Activated T-cell treated with anti-CD3 and anti-CD28 coated beads, Interleukin-2, amount 50 U/mL, for 4 hours (primary cell): ENCODE measurements around the gene MACROH2A1. TPM values are rescaled to one million over a fixed set of nuclear protein-coding genes. Genes with fewer than 3 reads are reported as not detected.

ENCODE experiments used
- ATAC-seq, 2 donors: fragments of 200-7000 bp; cut with Tn5 transposase; one replicate each; pipeline ENCODE4 v1.10.0; 2021
- DNase-seq: peaks from one replicate; pipeline ENCODE4 v3.0.0-alpha.2; 2020
- H3K27me3 Mint-ChIP-seq: one replicate; pipeline ENCODE4 v1.8.0; 2021; ENCODE audit warnings: low read depth, mixed read lengths
- H3K36me3 Mint-ChIP-seq: one replicate; pipeline ENCODE4 v1.8.0; 2022; ENCODE audit warnings: mixed read lengths; ENCODE audit not compliant: insufficient read depth
- H3K4me1 Mint-ChIP-seq: one replicate; pipeline ENCODE4 v1.8.0; 2021; ENCODE audit warnings: low read depth, mixed read lengths
- H3K4me3 Mint-ChIP-seq: one replicate; pipeline ENCODE4 v1.8.0; 2021; ENCODE audit warnings: mild to moderate bottlenecking, moderate library complexity, mixed read lengths
- H3K9me3 Mint-ChIP-seq: one replicate; pipeline ENCODE4 v1.8.0; 2021; ENCODE audit warnings: mixed read lengths
- total RNA-seq, 3 donors: library from RNA; stranded (reverse); gene quantifications; one replicate each; pipeline ENCODE4 v1.2.1, GENCODE V29; 2021

Gene MACROH2A1
- total RNA-seq, 3 donors from 2014 or later = 204 to 234 (median 207) TPM

DNA sequence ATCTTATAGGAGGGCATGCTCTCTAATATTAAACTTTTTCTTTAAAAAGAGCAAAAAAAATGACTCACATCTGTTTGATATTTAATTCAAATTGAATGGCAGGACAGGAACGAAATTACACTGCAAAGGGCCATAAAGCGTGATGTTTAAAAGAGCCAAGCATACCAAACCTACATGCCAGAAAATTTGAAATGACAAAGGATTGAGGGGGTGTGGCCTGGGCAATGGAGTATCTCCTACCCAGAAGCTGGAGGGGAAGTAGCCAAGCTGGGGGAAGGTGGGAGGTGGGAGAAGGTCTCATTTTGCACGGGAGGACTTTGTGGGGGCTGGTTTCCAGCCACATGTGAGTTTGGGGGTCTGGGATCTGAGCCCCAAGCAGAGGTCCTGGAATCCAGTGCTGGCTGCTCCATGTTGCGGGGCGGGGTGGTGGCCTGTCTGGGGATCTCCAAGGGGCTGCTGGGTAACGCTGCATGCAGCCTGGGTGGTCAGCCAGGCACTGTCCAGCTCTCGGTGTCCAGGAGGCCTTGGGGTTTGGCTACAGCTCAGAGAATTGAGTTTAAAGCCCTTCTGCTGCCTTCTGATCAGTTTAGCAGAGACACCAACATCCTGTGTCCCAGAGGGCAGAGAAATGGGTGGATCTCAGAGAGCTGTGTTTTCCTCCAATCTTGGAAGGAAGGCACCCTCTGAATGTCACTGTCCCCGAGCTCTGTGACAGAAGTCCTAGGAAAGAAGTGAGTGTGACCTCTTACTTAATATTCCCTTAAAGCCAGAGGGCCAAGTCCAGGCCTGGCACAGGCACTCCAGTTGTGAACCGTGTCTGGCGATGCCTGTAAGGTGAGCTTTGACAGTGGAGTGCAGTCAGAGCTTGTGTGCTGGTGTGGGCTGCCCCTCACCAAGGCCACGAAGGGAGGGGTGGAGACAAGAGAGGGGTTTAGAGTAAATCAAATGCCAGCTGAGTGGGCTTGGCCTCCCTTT lies 40.5 kb upstream of the MACROH2A1 start:
- H3K27me3 Mint-ChIP-seq = peaks cover 14% of the 10 kb centered on the region
- H3K36me3 Mint-ChIP-seq = no peaks in the 10 kb centered on the region
- H3K4me3 Mint-ChIP-seq = no peak overlapping the region
- no peaks in the 10 kb centered on the region for H3K9me3 Mint-ChIP-seq
- no peaks in the 10 kb centered on the region for H3K4me1 Mint-ChIP-seq
- ATAC-seq (no peak), DNase-seq (no peak)

DNA sequence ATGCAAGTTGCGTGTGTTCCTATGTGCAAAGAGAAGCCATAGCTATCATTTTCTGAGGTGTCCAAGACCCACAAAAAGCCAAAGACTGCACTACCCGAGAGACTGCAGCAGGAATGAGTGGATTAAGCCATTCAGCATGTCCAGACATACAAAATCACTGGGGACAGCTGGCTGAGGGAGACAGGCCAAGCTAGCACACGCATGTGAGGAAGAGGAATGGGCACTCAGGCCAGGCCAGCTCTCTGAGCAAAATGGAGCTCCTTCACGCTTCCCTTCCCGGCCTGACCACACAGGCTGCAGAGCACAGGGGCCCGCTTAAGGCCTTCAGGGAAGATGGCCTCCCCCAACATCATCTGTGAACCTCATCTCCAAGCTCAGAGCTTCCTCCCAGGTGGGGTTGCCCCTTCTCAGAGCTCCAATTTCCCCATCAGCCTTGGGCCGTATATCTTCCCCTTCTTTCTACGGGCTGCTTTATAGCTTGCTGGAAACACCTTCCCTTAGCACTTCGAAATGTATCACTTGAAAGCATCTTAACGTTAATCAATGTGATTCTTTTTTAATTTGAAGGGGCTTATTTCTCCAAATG lies 39.7 kb upstream of the MACROH2A1 start:
- H3K27me3 Mint-ChIP-seq = peaks cover 14% of the 10 kb centered on the region
- H3K4me3 Mint-ChIP-seq = no peak overlapping the region
- ATAC-seq = no peak
- no peak for DNase-seq
- no peaks in the 10 kb centered on the region for H3K9me3 Mint-ChIP-seq
- no peaks in the 10 kb centered on the region for H3K4me1 Mint-ChIP-seq
- no peaks in the 10 kb centered on the region for H3K36me3 Mint-ChIP-seq

DNA sequence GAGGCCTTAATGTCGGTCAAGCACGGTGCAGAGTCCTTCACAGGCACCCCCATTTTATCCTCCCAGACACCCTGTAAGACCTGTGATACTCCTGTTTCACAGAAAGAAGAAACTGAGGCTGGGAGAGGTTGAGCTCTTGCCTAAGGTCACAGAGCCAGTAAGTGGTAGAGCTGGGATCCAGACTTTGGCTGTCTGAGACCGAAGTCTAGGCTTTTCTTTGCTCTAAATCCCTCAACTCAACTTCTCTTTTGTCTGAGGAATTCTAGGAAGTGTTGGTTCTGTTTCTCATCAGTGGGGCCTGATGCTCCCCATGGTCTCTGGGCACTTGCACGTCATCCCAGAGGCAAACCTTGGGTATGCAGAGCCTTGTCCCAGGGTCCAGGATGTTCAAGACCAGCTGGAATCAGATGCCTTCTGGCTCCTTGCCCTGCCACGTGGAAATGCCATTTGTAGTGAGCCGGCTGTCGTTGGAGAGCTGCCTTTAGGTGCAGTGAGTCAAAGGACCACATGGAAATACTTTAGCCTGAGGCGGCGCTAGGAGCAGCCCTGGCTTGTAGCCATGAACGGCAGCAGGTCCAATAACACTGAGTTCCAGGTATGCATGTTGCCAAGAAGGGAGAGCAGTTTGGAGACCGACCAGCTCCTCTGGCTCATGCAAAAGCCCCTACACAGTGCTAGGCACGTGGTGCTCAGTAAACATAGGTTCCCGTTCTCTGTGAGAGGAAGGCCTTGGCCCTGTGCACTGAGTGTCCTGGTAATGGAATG lies 38.9 kb upstream of the MACROH2A1 start:
- H3K4me3 Mint-ChIP-seq = no peak overlapping the region
- peaks cover 14% of the 10 kb centered on the region for H3K27me3 Mint-ChIP-seq
- H3K36me3 Mint-ChIP-seq = no peaks in the 10 kb centered on the region
- no peak for ATAC-seq
- H3K4me1 Mint-ChIP-seq = no peaks in the 10 kb centered on the region
- no peaks in the 10 kb centered on the region for H3K9me3 Mint-ChIP-seq
- DNase-seq = no peak

DNA sequence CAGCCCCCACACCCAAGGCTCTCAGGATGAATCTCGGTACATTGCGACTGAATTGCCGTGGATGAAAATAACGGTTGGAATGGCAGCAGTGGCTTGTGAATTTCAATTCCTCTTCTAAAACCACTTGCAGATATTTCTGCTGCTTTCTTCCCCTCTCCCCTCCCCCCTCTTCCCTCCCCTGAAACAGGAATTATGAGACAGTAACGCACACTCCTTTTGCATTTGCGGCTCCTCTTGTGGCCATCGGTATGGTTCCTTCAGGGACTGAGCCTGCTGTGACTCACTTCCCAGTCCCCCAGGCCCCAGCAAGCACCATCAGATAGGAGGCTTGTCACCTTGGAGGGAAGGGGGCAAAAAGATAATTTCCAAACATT lies 38.4 kb upstream of the MACROH2A1 start:
- Mint-ChIP-seq H3K4me3 (no peak overlapping the region), H3K27me3 (peaks cover 14% of the 10 kb centered on the region), H3K36me3 (no peaks in the 10 kb centered on the region), H3K9me3 (no peaks in the 10 kb centered on the region), H3K4me1 (no peaks in the 10 kb centered on the region)
- DNase-seq (no peak), ATAC-seq (no peak)

DNA sequence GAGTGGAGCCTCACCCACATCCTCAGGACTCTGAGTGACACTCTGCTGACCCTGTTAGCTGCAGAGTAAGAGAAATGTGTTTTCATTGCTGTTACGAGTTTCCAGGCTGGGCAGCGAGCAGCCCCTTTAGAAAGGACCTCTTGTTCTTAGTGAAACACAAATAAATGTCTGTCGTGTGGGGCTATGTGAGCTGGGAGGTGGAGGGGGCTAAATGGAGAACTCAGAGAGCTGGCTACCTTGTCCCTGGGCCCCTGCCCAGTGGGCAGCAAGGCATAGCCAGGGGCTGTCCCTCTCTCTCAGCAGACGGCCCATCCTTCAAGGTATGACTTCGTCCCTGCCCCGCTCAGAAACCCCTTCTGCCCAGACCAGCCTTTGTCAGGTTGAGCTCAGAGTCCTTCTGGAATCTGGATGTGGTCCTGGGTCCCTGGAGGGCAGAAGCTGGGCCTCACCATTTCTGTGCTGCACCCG lies 38.0 kb upstream of the MACROH2A1 start:
- H3K9me3 Mint-ChIP-seq = no peaks in the 10 kb centered on the region
- no peaks in the 10 kb centered on the region for H3K36me3 Mint-ChIP-seq
- ATAC-seq (no peak), DNase-seq (no peak)
- H3K27me3 Mint-ChIP-seq = peaks cover 13% of the 10 kb centered on the region
- H3K4me3 Mint-ChIP-seq = no peak overlapping the region
- no peaks in the 10 kb centered on the region for H3K4me1 Mint-ChIP-seq

DNA sequence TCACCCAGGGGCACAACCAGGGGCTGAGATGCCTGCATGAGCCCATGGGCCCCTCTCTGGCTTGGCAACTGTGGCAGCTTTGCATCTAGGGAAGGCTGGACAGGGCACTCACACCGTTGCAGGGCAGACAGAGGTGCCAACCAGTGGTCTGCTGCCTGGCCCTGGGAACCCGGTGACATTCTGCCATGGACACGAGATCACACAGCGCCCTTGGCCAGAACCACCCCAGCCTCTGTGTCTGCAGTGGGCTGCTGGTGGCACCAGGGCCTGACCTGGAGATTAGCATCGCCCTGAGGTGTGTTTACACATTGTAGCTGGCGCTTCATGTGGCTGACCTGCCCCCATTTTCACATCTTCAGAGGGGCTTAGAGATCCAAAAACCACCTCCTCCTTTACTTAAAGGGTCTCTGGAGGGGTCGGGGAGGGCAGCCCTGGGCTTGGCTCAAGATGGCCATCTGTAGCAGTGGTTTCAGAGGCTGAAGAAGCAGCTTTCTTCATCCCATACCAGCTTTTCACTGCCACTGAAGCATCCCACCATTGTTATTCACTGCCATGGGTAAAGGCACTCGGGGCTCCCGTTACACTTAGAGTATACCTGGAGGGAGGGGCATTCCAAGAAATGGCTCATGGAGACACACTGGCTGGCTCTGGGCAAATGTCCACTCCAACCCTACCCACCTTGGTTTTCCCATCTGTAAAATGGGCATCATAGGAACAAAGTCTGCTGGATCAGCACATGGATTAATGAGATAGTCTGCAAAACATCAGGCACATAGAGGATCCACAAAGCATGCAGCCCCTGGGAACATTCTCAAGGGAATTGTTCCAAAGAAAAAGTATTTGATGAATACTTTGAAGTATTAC lies 36.7 kb upstream of the MACROH2A1 start:
- Mint-ChIP-seq H3K36me3 (no peaks in the 10 kb centered on the region), H3K27me3 (peaks cover 12% of the 10 kb centered on the region), H3K4me3 (no peak overlapping the region), H3K9me3 (no peaks in the 10 kb centered on the region), H3K4me1 (no peaks in the 10 kb centered on the region)
- ATAC-seq = no peak
- no peak for DNase-seq

DNA sequence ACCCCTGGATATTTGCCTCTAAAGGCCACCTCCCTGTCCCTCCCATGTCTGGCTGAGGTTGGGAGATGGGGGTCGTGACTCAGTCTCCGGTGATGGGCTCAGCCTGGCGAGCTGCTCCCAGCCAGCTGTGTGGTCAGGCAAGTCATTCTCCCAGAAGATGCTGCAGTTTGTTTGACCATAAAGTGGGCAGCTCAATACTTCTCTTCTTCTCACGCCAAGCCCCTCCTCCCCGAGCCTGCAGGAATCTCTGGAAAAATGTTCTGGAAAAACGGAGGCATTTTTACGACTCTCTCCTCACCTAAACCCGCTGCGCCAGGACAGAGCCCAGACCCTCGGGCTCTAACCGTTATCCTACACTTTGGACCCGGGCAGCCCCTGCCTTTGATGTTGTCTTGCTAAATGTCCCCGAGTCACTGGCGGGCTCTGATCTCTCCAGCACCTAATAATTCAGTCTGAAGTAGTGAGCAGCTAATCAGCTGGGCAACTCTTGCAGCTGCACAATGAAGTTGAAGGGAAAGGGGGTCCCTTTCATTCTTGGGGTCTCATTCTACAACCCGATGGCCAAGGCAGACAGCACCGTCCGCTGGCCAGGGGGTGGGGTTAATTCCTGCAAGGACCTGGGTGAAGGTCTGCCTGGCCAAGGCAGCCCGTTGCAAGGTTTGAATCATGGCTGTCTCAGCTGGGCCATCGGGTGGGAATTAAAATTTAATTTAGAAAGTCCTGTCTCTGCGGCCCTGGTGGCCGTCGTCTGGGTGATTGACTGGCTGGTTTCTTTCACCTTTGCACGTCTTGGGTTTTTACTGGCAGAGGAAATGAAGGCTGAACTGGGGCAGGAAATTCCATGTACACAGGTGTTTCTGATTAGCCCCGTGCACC lies 35.8 kb upstream of the MACROH2A1 start:
- DNase-seq (no peak), ATAC-seq (no peak)
- Mint-ChIP-seq H3K9me3 (no peaks in the 10 kb centered on the region), H3K27me3 (peaks cover 12% of the 10 kb centered on the region), H3K4me3 (no peak overlapping the region), H3K36me3 (no peaks in the 10 kb centered on the region), H3K4me1 (no peaks in the 10 kb centered on the region)

DNA sequence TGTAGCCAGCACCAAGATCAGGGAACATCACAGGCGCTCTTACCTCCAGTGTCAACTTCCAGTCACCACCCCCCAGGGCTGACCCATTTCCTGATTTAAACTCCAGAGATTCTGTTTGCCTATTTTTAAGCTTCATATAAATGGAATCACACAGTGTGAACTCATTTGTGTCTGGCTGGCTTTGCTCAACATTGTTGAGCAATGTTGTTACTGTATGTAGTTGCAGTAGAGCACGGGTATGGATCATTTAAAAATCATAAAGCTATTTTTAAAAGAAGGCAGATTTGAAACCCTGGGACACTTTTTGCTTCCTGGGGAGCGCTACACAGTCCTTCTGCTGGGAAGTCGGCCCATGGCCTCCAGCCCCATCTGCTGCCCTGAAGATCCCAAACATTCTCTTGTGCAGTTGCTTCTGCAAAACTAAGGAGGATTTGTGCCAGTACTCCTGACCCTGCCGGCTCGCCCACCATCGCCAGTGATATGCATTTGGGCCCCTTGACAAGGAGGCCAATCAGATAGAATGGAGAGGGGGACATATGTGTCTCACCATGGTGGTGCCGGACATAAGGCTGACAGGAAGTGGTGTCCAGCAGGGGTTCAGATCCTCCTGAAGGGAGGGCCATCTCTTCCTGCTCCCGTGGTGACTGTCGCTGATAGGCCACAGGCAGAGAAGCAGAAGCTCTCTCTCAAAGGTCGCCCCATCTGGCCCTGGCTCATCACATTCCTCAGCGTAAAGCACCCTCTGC lies 34.8 kb upstream of the MACROH2A1 start:
- H3K4me3 Mint-ChIP-seq = no peak overlapping the region
- DNase-seq (no peak), ATAC-seq (no peak)
- H3K36me3 Mint-ChIP-seq = no peaks in the 10 kb centered on the region
- H3K27me3 Mint-ChIP-seq = peaks cover 12% of the 10 kb centered on the region
- H3K4me1 Mint-ChIP-seq = no peaks in the 10 kb centered on the region
- H3K9me3 Mint-ChIP-seq = peaks cover 6% of the 10 kb centered on the region

DNA sequence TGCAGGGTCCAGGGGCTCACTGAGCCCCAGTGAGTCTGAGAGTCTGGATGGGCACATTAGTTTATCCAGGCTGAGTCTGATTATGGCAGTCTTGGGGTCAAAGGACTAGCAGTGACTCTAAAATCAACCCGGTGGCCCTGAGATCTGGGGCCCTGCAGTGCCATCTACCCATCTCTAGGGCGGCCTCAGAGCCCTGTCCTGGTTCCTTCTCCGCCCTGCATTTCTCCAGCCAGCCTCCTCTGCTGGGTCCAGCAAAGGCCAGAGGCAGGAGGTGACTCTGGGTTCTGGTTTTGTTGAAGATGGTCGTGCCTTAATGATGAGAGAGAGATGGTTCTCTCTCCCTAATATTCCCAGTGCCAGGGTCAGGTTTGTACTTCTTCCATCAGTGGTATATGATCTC lies 33.1 kb upstream of the MACROH2A1 start:
- H3K9me3 Mint-ChIP-seq = peaks cover 15% of the 10 kb centered on the region
- H3K36me3 Mint-ChIP-seq = no peaks in the 10 kb centered on the region
- ATAC-seq (no peak), DNase-seq (no peak)
- peaks cover 14% of the 10 kb centered on the region for H3K27me3 Mint-ChIP-seq
- H3K4me3 Mint-ChIP-seq = no peak overlapping the region
- H3K4me1 Mint-ChIP-seq = no peaks in the 10 kb centered on the region

DNA sequence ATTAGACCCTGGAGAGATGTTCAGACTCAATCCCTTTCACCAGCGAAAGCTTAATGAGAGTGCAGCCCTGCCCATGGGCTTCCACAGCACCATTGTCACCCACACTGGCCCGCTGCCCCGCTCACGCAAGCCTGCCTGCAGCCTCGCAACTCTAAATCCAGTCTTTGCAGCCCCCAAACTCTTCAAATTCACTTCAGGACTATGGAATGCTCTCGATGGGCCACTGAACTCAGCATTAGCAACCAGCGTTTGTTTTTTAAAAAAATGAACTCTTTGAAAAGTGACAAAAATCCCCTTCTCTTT lies 31.1 kb upstream of the MACROH2A1 start:
- ATAC-seq = no peak
- Mint-ChIP-seq H3K27me3 (peaks cover 7% of the 10 kb centered on the region), H3K4me3 (no peak overlapping the region), H3K4me1 (no peaks in the 10 kb centered on the region), H3K9me3 (peaks cover 15% of the 10 kb centered on the region), H3K36me3 (no peaks in the 10 kb centered on the region)
- no peak for DNase-seq

DNA sequence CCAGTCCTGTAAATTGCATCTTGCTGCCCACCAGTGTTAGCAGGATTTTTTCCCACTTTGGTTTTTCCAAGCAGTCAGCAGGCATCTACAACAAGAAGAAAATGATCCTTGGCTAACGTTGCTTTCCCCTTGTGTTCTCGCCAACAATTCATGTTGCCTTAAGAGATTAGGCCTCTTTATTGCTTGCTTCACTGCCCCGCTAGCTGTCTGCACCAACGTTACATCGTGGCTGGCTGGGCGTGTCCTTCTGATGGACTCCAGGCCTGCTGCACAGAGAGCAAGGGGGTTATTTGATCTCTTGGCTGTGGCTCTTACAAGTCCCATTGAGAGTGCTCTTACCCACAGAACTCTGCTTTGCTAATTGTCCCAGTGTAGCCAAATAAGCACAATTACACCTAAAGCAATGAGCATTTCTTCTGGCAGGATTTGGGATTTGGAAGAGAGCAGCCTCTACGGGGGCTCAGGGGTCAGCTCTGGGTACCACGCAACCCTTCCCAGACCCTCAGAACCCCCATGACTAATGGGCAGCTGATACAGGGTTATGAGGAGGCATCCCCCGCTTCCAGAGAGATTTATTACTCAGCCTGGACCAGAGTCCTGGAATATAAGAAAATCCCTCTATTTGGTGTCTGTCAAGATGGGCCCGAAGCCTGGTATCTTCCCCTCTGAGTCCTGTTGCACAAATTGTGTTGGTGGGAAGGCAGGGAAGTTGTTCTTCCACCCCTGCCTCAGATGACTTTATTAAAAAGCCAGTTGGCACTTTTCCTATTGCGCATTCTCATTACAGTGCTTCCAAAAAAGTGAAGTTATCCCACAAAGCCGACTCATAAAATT lies 30.5 kb upstream of the MACROH2A1 start:
- Mint-ChIP-seq H3K27me3 (peaks cover 6% of the 10 kb centered on the region), H3K4me1 (no peaks in the 10 kb centered on the region), H3K36me3 (no peaks in the 10 kb centered on the region), H3K9me3 (peaks cover 15% of the 10 kb centered on the region), H3K4me3 (no peak overlapping the region)
- no peak for ATAC-seq
- DNase-seq = no peak

DNA sequence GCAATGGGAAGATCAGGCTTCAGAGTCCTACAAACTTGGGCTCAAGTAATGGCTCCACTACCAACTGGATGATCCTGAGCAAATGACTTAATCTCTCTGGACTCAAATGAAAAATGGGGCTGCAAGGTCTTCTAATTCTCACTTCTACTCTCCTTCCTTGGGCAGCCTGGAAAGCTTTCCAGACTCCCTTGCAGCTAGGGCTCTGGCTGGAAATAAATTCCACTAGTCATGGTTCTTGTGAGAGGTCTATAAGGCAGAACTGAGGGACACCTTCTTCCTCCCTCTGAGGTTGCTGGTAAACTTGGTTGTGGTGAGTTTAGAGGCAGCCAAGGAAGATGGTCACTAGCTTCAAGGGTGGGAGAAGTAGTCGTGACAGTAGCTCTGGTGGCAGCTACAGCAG lies 29.6 kb upstream of the MACROH2A1 start:
- H3K4me3 Mint-ChIP-seq = no peak overlapping the region
- peaks cover 15% of the 10 kb centered on the region for H3K9me3 Mint-ChIP-seq
- H3K36me3 Mint-ChIP-seq = no peaks in the 10 kb centered on the region
- ATAC-seq = no peak
- H3K4me1 Mint-ChIP-seq = no peaks in the 10 kb centered on the region
- peaks cover 9% of the 10 kb centered on the region for H3K27me3 Mint-ChIP-seq
- no peak for DNase-seq
